ENCODE measurements around the gene FANCF. TPM values are rescaled to one million over a fixed set of nuclear protein-coding genes. Genes with fewer than 3 reads are reported as not detected.

The FANCF gene
- total RNA-seq, 2 experiments from 2014 or later, result 18.4 to 22.2 TPM

DNA sequence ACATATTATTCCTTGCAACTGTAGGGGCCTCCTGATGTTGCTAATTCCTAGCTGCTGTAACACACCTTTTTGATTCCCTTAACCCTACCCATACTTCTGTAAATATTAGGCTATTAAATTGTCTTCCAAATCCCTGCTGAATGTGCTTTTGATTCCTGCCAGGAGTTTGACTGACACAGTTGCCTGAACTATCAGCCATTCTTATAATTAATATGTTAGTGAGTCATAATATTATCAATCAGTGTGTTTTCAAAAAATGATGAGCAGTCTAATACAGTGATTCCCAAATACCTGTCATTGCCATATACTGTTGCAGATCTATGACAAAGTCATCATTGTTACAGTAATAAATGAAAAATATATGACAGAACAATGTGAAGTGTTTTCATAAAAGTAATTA lies 15.9 kb upstream of the FANCF start:
- Histone ChIP-seq H2AFZ (ENCODE audit: low read length) (no peak overlapping the region), H3K4me2 (ENCODE audit: low read length) (no peak overlapping the region), H3K79me2 (ENCODE audit: insufficient read depth, low read depth, low read length) (no peaks in the 10 kb centered on the region), H3K9me2 (ENCODE audit: insufficient read depth, low read length) (no peaks in the 10 kb centered on the region), H3K4me3 (ENCODE audit: low read depth, low read length, poor library complexity, severe bottlenecking) (no peak overlapping the region), H3K36me3 (ENCODE audit: insufficient read depth, low read length) (no peaks in the 10 kb centered on the region), H3K9me3 (ENCODE audit: low read length) (no peaks in the 10 kb centered on the region), H3K27ac (ENCODE audit: low read depth, low read length, poor library complexity, severe bottlenecking) (no peak overlapping the region), H4K20me1 (ENCODE audit: insufficient read depth, low read length) (no peaks in the 10 kb centered on the region), H3K4me1 (ENCODE audit: insufficient read depth, low read length, poor library complexity, severe bottlenecking) (no peaks in the 10 kb centered on the region)
- POLR2A ChIA-PET, result no interaction called here
- CTCF ChIA-PET (ENCODE audit: unreplicated experiment), result no interaction called here
- intact Hi-C loops (cut with micrococcal nuclease; ENCODE audit: unreplicated experiment), result no loop called here
- DNase-seq (ENCODE audit: low spot score), result no peak
- BruUV-seq (replicated peaks), result no TSS peak
- TF ChIP-seq, protein P1, sequence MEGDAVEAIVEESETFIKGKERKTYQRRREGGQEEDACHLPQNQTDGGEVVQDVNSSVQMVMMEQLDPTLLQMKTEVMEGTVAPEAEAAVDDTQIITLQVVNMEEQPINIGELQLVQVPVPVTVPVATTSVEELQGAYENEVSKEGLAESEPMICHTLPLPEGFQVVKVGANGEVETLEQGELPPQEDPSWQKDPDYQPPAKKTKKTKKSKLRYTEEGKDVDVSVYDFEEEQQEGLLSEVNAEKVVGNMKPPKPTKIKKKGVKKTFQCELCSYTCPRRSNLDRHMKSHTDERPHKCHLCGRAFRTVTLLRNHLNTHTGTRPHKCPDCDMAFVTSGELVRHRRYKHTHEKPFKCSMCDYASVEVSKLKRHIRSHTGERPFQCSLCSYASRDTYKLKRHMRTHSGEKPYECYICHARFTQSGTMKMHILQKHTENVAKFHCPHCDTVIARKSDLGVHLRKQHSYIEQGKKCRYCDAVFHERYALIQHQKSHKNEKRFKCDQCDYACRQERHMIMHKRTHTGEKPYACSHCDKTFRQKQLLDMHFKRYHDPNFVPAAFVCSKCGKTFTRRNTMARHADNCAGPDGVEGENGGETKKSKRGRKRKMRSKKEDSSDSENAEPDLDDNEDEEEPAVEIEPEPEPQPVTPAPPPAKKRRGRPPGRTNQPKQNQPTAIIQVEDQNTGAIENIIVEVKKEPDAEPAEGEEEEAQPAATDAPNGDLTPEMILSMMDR (conservative IDR thresholded peaks at IDR 0.05; ENCODE audit: low read length), result no peak

DNA sequence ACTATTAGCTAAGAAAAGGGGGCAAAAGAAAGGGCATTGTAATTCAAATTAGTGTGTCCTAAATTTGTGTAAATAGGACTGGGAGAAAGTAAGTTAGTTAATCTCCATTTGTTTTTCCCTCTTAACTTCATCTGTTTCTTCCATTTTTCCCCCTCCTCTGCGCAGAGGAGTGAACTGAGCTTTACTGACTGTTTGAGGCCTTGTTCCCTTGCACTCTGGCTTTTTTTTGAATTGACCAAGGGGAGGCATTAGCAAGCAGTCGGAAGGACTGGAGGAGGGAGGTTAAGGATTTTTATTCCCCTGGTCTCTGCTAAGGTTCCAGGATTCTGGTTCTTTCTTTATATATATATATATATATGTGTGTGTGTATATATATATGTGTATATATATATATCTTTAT lies 15.2 kb upstream of the FANCF start:
- Histone ChIP-seq H4K20me1 (ENCODE audit: insufficient read depth, low read length) (no peaks in the 10 kb centered on the region), H3K9me2 (ENCODE audit: insufficient read depth, low read length) (no peaks in the 10 kb centered on the region), H3K4me2 (ENCODE audit: low read length) (no peak overlapping the region), H3K4me1 (ENCODE audit: insufficient read depth, low read length, poor library complexity, severe bottlenecking) (no peaks in the 10 kb centered on the region), H2AFZ (ENCODE audit: low read length) (no peak overlapping the region), H3K36me3 (ENCODE audit: insufficient read depth, low read length) (no peaks in the 10 kb centered on the region), H3K4me3 (ENCODE audit: low read depth, low read length, poor library complexity, severe bottlenecking) (no peak overlapping the region), H3K9me3 (ENCODE audit: low read length) (no peaks in the 10 kb centered on the region), H3K79me2 (ENCODE audit: insufficient read depth, low read depth, low read length) (no peaks in the 10 kb centered on the region), H3K27ac (ENCODE audit: low read depth, low read length, poor library complexity, severe bottlenecking) (no peak overlapping the region)
- BruUV-seq (replicated peaks), result no TSS peak
- POLR2A ChIA-PET, result interaction anchor here (0.6 to 1.4 kb wide), 2 partner anchors 12 to 147 kb away, joined by 3 to 4 read pairs; no protein-coding TSS in a partner anchor
- DNase-seq (ENCODE audit: low spot score), result no peak
- TF ChIP-seq, protein P1 (conservative IDR thresholded peaks at IDR 0.05; ENCODE audit: low read length), result no peak
- TF ChIP-seq EZH2phosphoT487 (IDR thresholded peaks at IDR 0.05; ENCODE audit: borderline replicate concordance, low read depth, low read length), result no peak
- intact Hi-C loops (cut with micrococcal nuclease; ENCODE audit: unreplicated experiment), result no loop called here
- CTCF ChIA-PET (ENCODE audit: unreplicated experiment), result no interaction called here

DNA sequence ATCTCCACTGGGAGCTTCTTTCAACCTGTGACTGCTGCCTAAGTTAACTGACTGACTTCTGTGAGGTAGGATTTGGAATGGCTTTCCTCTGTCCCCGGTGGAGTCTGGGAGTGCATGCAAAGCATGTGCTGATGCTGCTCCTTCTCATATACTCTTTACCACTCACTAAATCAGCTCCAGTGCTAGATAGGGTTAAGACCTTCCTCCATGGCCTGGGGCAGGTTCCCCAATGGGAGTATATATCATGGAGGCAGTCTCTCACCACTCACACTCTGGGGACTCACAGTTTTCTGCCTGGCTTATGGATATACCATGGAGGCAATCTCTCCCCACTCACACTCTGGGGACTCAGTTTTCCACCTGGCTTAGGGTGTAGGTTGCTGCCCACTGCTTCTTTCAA lies 10.1 kb upstream of the FANCF start:
- Histone ChIP-seq H3K79me2 (ENCODE audit: insufficient read depth, low read depth, low read length) (no peaks in the 10 kb centered on the region), H3K36me3 (ENCODE audit: insufficient read depth, low read length) (no peaks in the 10 kb centered on the region), H2AFZ (ENCODE audit: low read length) (no peak overlapping the region), H3K4me1 (ENCODE audit: insufficient read depth, low read length, poor library complexity, severe bottlenecking) (no peaks in the 10 kb centered on the region), H3K27ac (ENCODE audit: low read depth, low read length, poor library complexity, severe bottlenecking) (no peak overlapping the region), H3K9me2 (ENCODE audit: insufficient read depth, low read length) (no peaks in the 10 kb centered on the region), H3K4me2 (ENCODE audit: low read length) (no peak overlapping the region), H3K4me3 (ENCODE audit: low read depth, low read length, poor library complexity, severe bottlenecking) (no peak overlapping the region), H3K9me3 (ENCODE audit: low read length) (no peaks in the 10 kb centered on the region), H4K20me1 (ENCODE audit: insufficient read depth, low read length) (no peaks in the 10 kb centered on the region)
- CTCF ChIA-PET (ENCODE audit: unreplicated experiment), result no interaction called here
- intact Hi-C loops (cut with micrococcal nuclease; ENCODE audit: unreplicated experiment), result no loop called here
- TF ChIP-seq EZH2phosphoT487 (IDR thresholded peaks at IDR 0.05; ENCODE audit: borderline replicate concordance, low read depth, low read length), result no peak
- TF ChIP-seq, protein P1 (conservative IDR thresholded peaks at IDR 0.05; ENCODE audit: low read length), result no peak
- no TSS peak for BruUV-seq (replicated peaks)
- DNase-seq (ENCODE audit: low spot score), result no peak
- POLR2A ChIA-PET, result no interaction called here

Data from OCI-LY7 (cell line).